ENCODE measurements around the gene WDR35. TPM values are rescaled to one million over a fixed set of nuclear protein-coding genes. Genes with fewer than 3 reads are reported as not detected.

The WDR35 gene
- total RNA-seq, 1 experiment from 2014 or later, result 16.7 TPM

DNA sequence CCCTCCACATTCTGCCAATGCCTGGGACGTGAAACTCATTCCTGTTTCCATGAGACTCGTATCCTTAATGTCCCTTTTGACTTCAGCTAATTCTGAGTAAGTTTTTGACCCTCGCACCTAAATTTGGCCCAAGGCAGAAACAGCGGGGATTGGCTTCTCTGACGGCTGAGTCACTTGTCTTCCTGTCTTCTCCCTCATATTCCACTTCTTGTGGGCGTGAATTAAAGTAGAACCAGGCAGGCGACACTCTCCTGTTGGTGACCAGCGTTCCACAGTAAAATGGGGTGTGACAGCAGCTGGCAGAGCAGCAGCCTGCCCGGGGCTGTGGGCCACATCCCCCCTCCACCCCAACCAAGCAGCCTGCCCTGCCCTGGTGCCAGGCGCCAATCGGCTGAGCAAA, 103.6 kb downstream of the WDR35 start:
- H4K20me1 ChIP-seq (ENCODE audit: control insufficient read depth, insufficient read depth, insufficient read length), result peaks cover 2% of the 10 kb centered on the region
- H4K5ac ChIP-seq (ENCODE audit: insufficient read length, low read depth, low read length), result no peak overlapping the region
- H3K79me1 ChIP-seq (ENCODE audit: insufficient read depth, low read depth, low read length, poor library complexity, severe bottlenecking), result no peaks in the 10 kb centered on the region
- H3K4me2 ChIP-seq (ENCODE audit: insufficient read depth, insufficient read length, low read length), result no peak overlapping the region
- H3K4me3 Mint-ChIP-seq, result no peak overlapping the region
- no peak overlapping the region for H3K4ac ChIP-seq (ENCODE audit: low read depth, low read length)
- H4K91ac ChIP-seq (ENCODE audit: insufficient read length, low read depth, low read length), result no peak overlapping the region
- no peak overlapping the region for H2BK20ac ChIP-seq (ENCODE audit: low read depth, low read length, poor library complexity, severe bottlenecking)
- H3K27ac Mint-ChIP-seq, result no peak overlapping the region; a peak in 1 of 7 replicates
- H3K36me3 Mint-ChIP-seq (ENCODE audit: insufficient read depth in 1 of 3, low read depth in 3 of 3), result no peaks in the 10 kb centered on the region
- H3K27me3 ChIP-seq (ENCODE audit: insufficient read depth, low read length), result no peaks in the 10 kb centered on the region
- no peak overlapping the region for H3K23ac ChIP-seq (ENCODE audit: insufficient read length, low read depth, low read length)
- TF ChIP-seq, protein P1, sequence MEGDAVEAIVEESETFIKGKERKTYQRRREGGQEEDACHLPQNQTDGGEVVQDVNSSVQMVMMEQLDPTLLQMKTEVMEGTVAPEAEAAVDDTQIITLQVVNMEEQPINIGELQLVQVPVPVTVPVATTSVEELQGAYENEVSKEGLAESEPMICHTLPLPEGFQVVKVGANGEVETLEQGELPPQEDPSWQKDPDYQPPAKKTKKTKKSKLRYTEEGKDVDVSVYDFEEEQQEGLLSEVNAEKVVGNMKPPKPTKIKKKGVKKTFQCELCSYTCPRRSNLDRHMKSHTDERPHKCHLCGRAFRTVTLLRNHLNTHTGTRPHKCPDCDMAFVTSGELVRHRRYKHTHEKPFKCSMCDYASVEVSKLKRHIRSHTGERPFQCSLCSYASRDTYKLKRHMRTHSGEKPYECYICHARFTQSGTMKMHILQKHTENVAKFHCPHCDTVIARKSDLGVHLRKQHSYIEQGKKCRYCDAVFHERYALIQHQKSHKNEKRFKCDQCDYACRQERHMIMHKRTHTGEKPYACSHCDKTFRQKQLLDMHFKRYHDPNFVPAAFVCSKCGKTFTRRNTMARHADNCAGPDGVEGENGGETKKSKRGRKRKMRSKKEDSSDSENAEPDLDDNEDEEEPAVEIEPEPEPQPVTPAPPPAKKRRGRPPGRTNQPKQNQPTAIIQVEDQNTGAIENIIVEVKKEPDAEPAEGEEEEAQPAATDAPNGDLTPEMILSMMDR (conservative IDR thresholded peaks at IDR 0.05), result no peak
- H2BK12ac ChIP-seq (ENCODE audit: insufficient read length, low read depth, low read length), result no peak overlapping the region
- no peaks in the 10 kb centered on the region for H3K9me3 Mint-ChIP-seq
- no peaks in the 10 kb centered on the region for H3K4me1 ChIP-seq (ENCODE audit: insufficient read depth, low read length)
- H3K9ac ChIP-seq (ENCODE audit: extremely low read depth, insufficient read length, low read length), result no peak overlapping the region
- no peak overlapping the region for H3K56ac ChIP-seq (ENCODE audit: insufficient read length, low read depth, low read length)
- no peak overlapping the region for H3K14ac ChIP-seq (ENCODE audit: insufficient read depth, low read length)
- no peaks in the 10 kb centered on the region for H3K23me2 ChIP-seq (ENCODE audit: insufficient read length, low read depth, low read length, poor library complexity, severe bottlenecking)
- H3K9me3 ChIP-seq (ENCODE audit: control insufficient read depth, low read depth, low read length), result no peaks in the 10 kb centered on the region
- no peak overlapping the region for H4K8ac ChIP-seq (replicated peaks; ENCODE audit: insufficient read length, low read depth, low read length)
- no peak overlapping the region for H3T11ph ChIP-seq (ENCODE audit: low read length)
- no peak overlapping the region for H2BK15ac ChIP-seq (ENCODE audit: low read depth, low read length)
- no peak for DNase-seq
- no peaks in the 10 kb centered on the region for H3K79me2 ChIP-seq (ENCODE audit: insufficient read depth, low read length)
- H2AK5ac ChIP-seq (ENCODE audit: insufficient read length, low read length), result no peak overlapping the region
- H3K27ac ChIP-seq (ENCODE audit: insufficient read length, low read depth, low read length), result no peak overlapping the region
- WGBS (ENCODE audit: extremely low coverage, insufficient read length, low lambda C conversion rate), result no CpG with 5 or more reads among the region's 11 CpGs
- peaks cover 14% of the 10 kb centered on the region for H3K27me3 Mint-ChIP-seq (ENCODE audit: low read depth)
- H3K18ac ChIP-seq (ENCODE audit: insufficient read length, low read depth, low read length), result no peak overlapping the region
- H2BK5ac ChIP-seq (ENCODE audit: insufficient read length, low read length), result no peak overlapping the region
- peaks cover 7 to 16% of the 10 kb centered on the region in 2 experiments for H3K4me1 Mint-ChIP-seq
- no peak overlapping the region for H2BK120ac ChIP-seq (ENCODE audit: low read depth, low read length, poor library complexity, severe bottlenecking)
- no peak overlapping the region for H2AFZ ChIP-seq (ENCODE audit: low read length)

All from H9 (cell line).